Loucy (cell line): ENCODE results near the gene APOBEC3B.
"Not testable (repeated sequence)": the region's sequence is repeated elsewhere in the genome, so short reads cannot be mapped to it uniquely, and the experiment has no call there.

Source experiments
- H2AFZ ChIP-seq: fragments of 200-600 bp; sonication (generic); 2 replicates; pipeline ENCODE4 v1.6.0; 2016; ENCODE audit warnings: antibody characterized with exemption, mild to moderate bottlenecking, low read length, moderate library complexity
- H3F3A ChIP-seq: fragments of 200-600 bp; 2 replicates; pipeline ENCODE4 v1.6.0; 2016; ENCODE audit warnings: antibody characterized with exemption, low read depth, mild to moderate bottlenecking
- H3K27me3 ChIP-seq: fragments of 200-600 bp; sonication (generic); 2 replicates; pipeline ENCODE4 v1.6.1; 2014; ENCODE audit warnings: low read length, mild to moderate bottlenecking; ENCODE audit not compliant: insufficient read depth, poor library complexity, severe bottlenecking
- H3K36me3 ChIP-seq: fragments of 200-600 bp; sonication (generic); 2 replicates; pipeline ENCODE4 v1.6.1; 2016; ENCODE audit warnings: low read length; ENCODE audit not compliant: insufficient read depth
- H3K4me1 ChIP-seq: fragments of 200-600 bp; sonication (generic); 2 replicates; pipeline ENCODE4 v1.5.1; 2014; ENCODE audit warnings: low read length, mild to moderate bottlenecking; ENCODE audit not compliant: insufficient read depth, poor library complexity, severe bottlenecking
- H3K4me2 ChIP-seq: fragments of 200-600 bp; sonication (generic); 2 replicates; pipeline ENCODE4 v1.6.0; 2014; ENCODE audit warnings: antibody characterized with exemption, low read length, low read depth, mild to moderate bottlenecking; ENCODE audit not compliant: poor library complexity, severe bottlenecking
- H3K4me3 ChIP-seq: fragments of 200-600 bp; sonication (generic); 2 replicates; pipeline ENCODE4 v1.5.1; 2014; ENCODE audit warnings: low read length, mild to moderate bottlenecking, mixed read lengths; ENCODE audit not compliant: poor library complexity, severe bottlenecking
- H3K79me2 ChIP-seq: fragments of 200-600 bp; sonication (generic); 2 replicates; pipeline ENCODE4 v1.6.1; 2014; ENCODE audit warnings: low read length; ENCODE audit not compliant: insufficient read depth
- H3K9ac ChIP-seq: fragments of 200-600 bp; sonication (generic); 2 replicates; pipeline ENCODE4 v1.6.0; 2014; ENCODE audit warnings: mild to moderate bottlenecking, low read depth, low read length, moderate library complexity; ENCODE audit not compliant: poor library complexity, severe bottlenecking
- H3K9me2 ChIP-seq: fragments of 200-600 bp; sonication (generic); replicated peaks from 2 replicates; pipeline ENCODE4 v1.6.1; 2016; ENCODE audit warnings: low read depth, low read length, mixed read lengths
- H3K9me3 ChIP-seq: fragments of 200-600 bp; sonication (generic); 2 replicates; pipeline ENCODE4 v1.6.1; 2014; ENCODE audit warnings: mild to moderate bottlenecking, antibody characterized with exemption, low read length, low read depth; ENCODE audit not compliant: insufficient read depth
- H4K20me1 ChIP-seq: fragments of 200-600 bp; sonication (generic); 2 replicates; pipeline ENCODE4 v1.6.0; 2014; ENCODE audit warnings: antibody characterized with exemption, low read length, mild to moderate bottlenecking; ENCODE audit not compliant: insufficient read depth, poor library complexity, severe bottlenecking
- CTCF ChIP-seq: fragments of 200-600 bp; sonication (generic); conservative IDR thresholded peaks from 2 replicates; pipeline ENCODE4 v1.5.1; 2014; ENCODE audit warnings: mild to moderate bottlenecking, antibody characterized with exemption, low read length
- EZH2phosphoT487 ChIP-seq: fragments of 200-600 bp; IDR thresholded peaks from 2 replicates; pipeline ENCODE4 v1.6.1; 2018; ENCODE audit warnings: antibody characterized with exemption, mild to moderate bottlenecking, moderate library complexity, borderline replicate concordance

The APOBEC3B gene

DNA sequence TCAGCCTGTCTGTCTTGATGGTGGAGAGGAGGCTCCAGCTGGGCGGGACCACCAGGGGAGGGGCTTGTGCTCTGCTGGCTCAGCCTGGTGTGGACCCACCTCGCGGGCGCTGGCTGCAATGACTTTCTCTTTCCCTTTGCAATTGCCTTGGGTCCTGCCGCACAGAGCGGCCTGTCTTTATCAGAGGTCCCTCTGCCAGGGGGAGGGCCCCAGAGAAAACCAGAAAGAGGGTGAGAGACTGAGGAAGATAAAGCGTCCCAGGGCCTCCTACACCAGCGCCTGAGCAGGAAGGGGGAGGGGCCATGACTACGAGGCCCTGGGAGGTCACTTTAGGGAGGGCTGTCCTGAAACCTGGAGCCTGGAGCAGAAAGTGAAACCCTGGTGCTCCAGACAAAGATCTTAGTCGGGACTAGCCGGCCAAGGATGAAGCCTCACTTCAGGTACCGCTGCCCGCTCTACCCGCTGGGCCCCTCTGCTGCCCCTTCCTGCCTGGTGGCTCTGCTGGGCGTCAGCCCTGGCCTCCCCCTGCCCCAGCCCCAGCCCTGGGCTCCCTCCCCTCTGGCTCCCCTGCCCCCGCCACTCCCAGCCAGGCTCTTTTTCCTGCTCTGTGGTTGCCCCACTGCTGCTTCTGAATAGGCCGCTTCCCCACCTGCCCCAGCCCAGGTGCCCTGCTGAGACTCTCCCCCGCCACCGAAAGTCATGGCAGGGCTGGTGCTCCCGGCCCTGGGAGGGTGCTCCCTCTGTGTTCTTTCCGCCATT is 58.6 kb downstream of the APOBEC3B start, which contains the start of gene APOBEC3F:
APOBEC3F (plus strand) TSS at position 327 of the 759 bp plus-strand sequence; CDS start at position 424, 97 bp downstream.
- peaks cover 40% of the 10 kb centered on the region for H3K79me2 ChIP-seq
- peaks cover 33% of the 10 kb centered on the region for H3K4me1 ChIP-seq
- not testable (repeated sequence) for H3K27me3 ChIP-seq, H3F3A ChIP-seq, H3K9me2 ChIP-seq, H4K20me1 ChIP-seq, H3K9me3 ChIP-seq, H3K36me3 ChIP-seq
- H3K4me3 ChIP-seq = peak within 1 kb of the TSS; percentile 94
- H2AFZ ChIP-seq = 0 out of 2 replicates have a peak within 1 kb of the TSS, but pooled peaks have one; percentile 52
- peak within 1 kb of the TSS; percentile 94 for H3K9ac ChIP-seq
- peak within 1 kb of the TSS; percentile 84 for H3K4me2 ChIP-seq

- TF ChIP-seq CTCF = no peak
- no peak for TF ChIP-seq EZH2phosphoT487
- peak overlapping the region; percentile 94 for H3K9ac ChIP-seq
Measured at GRCh38 chr22:39041908-39042307, 59.8 kb downstream of the APOBEC3B start.

More at GRCh38 chr22:39041908-39042307, 59.8 kb downstream of the APOBEC3B start:
- peak overlapping the region; percentile 84 for H3K4me2 ChIP-seq
- peak overlapping the region; percentile 94 for H3K4me3 ChIP-seq
- H4K20me1 ChIP-seq = no peaks in the 10 kb centered on the region
- H3K79me2 ChIP-seq = peaks cover 40% of the 10 kb centered on the region
- H3K27me3 ChIP-seq = no peaks in the 10 kb centered on the region
- no peaks in the 10 kb centered on the region for H3K9me2 ChIP-seq
- H2AFZ ChIP-seq = no peak overlapping the region
- peaks cover 36% of the 10 kb centered on the region for H3K4me1 ChIP-seq
- no peaks in the 10 kb centered on the region for H3K36me3 ChIP-seq
- H3F3A ChIP-seq = peaks cover 5% of the 10 kb centered on the region; the same call in 1 of the 2 replicates
- no peaks in the 10 kb centered on the region for H3K9me3 ChIP-seq
